HL-60 (cell line): ENCODE data around the gene SUSD4.

Experiments used
- POLR2AphosphoS5 ChIP-seq: IDR thresholded peaks from 2 replicates; pipeline ENCODE4 v1.6.1; 2012; ENCODE audit warnings: low read depth
- TF ChIP-seq, protein P1 (sequence below): IDR thresholded peaks from one replicate; pipeline ENCODE4 v1.5.1; 2011; ENCODE audit warnings: low read length, control low read depth, inconsistent platforms; ENCODE audit not compliant: insufficient read depth
- TF ChIP-seq, protein P2 (sequence below): IDR thresholded peaks from 2 replicates; pipeline ENCODE4 v1.6.1; 2012; ENCODE audit warnings: low read depth; ENCODE audit not compliant: insufficient replicate concordance

DNA sequence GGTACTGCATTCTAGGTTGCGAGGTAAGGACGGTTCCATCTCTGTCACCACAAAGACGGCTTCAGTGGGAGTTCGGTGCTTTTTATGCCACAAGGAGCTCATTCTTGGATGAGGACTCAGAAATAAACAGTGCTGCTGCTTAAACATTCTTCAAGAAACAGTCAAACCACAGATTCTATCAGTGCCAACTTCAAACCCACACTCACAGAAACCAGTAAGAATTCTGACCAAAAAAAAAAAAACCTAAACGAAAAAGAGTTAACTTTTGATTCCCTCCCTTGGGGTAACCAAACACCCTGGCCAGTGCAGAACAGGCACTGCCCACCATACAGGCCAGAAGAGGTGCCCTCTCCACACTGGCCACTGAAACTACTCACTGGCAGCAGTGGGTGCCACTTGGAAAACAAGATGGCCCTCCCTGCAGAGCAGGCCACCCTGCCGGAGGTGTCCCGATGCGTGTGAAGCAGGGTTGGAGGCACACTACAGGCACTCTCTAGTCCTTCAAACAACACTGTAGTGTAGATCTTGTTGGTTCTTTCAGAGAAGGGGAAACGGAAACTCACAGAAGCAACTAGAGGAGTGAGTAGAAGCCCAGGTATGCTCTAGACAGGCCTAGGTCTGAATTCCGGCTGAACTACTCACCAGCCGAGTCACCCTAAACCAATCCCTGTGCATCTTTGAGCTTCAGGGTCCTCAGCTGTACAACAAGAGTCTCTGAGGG lies 133.7 kb downstream of the SUSD4 start:
- TF ChIP-seq, protein P1, sequence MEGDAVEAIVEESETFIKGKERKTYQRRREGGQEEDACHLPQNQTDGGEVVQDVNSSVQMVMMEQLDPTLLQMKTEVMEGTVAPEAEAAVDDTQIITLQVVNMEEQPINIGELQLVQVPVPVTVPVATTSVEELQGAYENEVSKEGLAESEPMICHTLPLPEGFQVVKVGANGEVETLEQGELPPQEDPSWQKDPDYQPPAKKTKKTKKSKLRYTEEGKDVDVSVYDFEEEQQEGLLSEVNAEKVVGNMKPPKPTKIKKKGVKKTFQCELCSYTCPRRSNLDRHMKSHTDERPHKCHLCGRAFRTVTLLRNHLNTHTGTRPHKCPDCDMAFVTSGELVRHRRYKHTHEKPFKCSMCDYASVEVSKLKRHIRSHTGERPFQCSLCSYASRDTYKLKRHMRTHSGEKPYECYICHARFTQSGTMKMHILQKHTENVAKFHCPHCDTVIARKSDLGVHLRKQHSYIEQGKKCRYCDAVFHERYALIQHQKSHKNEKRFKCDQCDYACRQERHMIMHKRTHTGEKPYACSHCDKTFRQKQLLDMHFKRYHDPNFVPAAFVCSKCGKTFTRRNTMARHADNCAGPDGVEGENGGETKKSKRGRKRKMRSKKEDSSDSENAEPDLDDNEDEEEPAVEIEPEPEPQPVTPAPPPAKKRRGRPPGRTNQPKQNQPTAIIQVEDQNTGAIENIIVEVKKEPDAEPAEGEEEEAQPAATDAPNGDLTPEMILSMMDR, result no peak
- TF ChIP-seq, protein P2, sequence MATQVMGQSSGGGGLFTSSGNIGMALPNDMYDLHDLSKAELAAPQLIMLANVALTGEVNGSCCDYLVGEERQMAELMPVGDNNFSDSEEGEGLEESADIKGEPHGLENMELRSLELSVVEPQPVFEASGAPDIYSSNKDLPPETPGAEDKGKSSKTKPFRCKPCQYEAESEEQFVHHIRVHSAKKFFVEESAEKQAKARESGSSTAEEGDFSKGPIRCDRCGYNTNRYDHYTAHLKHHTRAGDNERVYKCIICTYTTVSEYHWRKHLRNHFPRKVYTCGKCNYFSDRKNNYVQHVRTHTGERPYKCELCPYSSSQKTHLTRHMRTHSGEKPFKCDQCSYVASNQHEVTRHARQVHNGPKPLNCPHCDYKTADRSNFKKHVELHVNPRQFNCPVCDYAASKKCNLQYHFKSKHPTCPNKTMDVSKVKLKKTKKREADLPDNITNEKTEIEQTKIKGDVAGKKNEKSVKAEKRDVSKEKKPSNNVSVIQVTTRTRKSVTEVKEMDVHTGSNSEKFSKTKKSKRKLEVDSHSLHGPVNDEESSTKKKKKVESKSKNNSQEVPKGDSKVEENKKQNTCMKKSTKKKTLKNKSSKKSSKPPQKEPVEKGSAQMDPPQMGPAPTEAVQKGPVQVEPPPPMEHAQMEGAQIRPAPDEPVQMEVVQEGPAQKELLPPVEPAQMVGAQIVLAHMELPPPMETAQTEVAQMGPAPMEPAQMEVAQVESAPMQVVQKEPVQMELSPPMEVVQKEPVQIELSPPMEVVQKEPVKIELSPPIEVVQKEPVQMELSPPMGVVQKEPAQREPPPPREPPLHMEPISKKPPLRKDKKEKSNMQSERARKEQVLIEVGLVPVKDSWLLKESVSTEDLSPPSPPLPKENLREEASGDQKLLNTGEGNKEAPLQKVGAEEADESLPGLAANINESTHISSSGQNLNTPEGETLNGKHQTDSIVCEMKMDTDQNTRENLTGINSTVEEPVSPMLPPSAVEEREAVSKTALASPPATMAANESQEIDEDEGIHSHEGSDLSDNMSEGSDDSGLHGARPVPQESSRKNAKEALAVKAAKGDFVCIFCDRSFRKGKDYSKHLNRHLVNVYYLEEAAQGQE, result no peak
- TF ChIP-seq POLR2AphosphoS5, result no peak
